GM19099 (cell line): ENCODE data around the gene AOPEP.

Experiments used
- POLR2A ChIP-seq: IDR thresholded peaks from 3 replicates; pipeline ENCODE4 v1.6.1; 2011; ENCODE audit warnings: low read depth; ENCODE audit not compliant: insufficient read length; ENCODE audit errors: extremely low read depth

The AOPEP gene

GRCh38 chr9:94788570-94789105 is 62.1 kb downstream of the AOPEP start:
- TF ChIP-seq POLR2A: no peak

GRCh38 chr9:94791435-94791834 is 64.9 kb downstream of the AOPEP start:
- no peak for TF ChIP-seq POLR2A

GRCh38 chr9:94792511-94792910 is 66.0 kb downstream of the AOPEP start:
- TF ChIP-seq POLR2A: no peak

- TF ChIP-seq POLR2A: no peak
Observed at GRCh38 chr9:94794476-94795167, 68.1 kb downstream of the AOPEP start.

- TF ChIP-seq POLR2A: no peak
Observed at GRCh38 chr9:94796687-94797086, 70.2 kb downstream of the AOPEP start.

GRCh38 chr9:94798201-94798600 is 71.7 kb downstream of the AOPEP start:
- no peak for TF ChIP-seq POLR2A

GRCh38 chr9:94798708-94799107 is 72.2 kb downstream of the AOPEP start:
- no peak for TF ChIP-seq POLR2A

- no peak for TF ChIP-seq POLR2A
Observed at GRCh38 chr9:94799578-94800264, 73.2 kb downstream of the AOPEP start.

- TF ChIP-seq POLR2A: no peak
Observed at GRCh38 chr9:94800424-94801117, 74.1 kb downstream of the AOPEP start.

- TF ChIP-seq POLR2A: no peak
Observed at GRCh38 chr9:94801234-94801633, 74.7 kb downstream of the AOPEP start.

- no peak for TF ChIP-seq POLR2A
Observed at GRCh38 chr9:94801681-94802080, 75.2 kb downstream of the AOPEP start.

GRCh38 chr9:94802251-94802650 is 75.8 kb downstream of the AOPEP start:
- TF ChIP-seq POLR2A: no peak

- TF ChIP-seq POLR2A: no peak
Observed at GRCh38 chr9:94802793-94803192, 76.3 kb downstream of the AOPEP start.

GRCh38 chr9:94804316-94804715 is 77.8 kb downstream of the AOPEP start:
- TF ChIP-seq POLR2A: no peak

- TF ChIP-seq POLR2A: no peak
Observed at GRCh38 chr9:94805051-94805489, 78.6 kb downstream of the AOPEP start.
